SK-N-MC (cell line): Measurements from ENCODE around the gene CA14.

Experiments used
- DNase-seq: peaks from one replicate; pipeline ENCODE4 v3.0.0-alpha.2; 2011; ENCODE audit warnings: low read depth, low spot score
- H3K27ac ChIP-seq: fragments of 200-600 bp; sonication (generic); 2 replicates; pipeline ENCODE4 v1.5.1; 2016; ENCODE audit warnings: mixed run types
- H3K36me3 ChIP-seq: fragments of 200-600 bp; sonication (generic); 2 replicates; pipeline ENCODE4 v1.6.1; 2017; ENCODE audit warnings: antibody characterized with exemption, low read length, mixed read lengths; ENCODE audit not compliant: insufficient read depth
- H3K4me3 ChIP-seq: fragments of 200-600 bp; sonication (generic); 2 replicates; pipeline ENCODE4 v1.5.1; 2016
- H3K9ac ChIP-seq: fragments of 200-600 bp; sonication (generic); 2 replicates; pipeline ENCODE4 v1.8.0; 2017; ENCODE audit warnings: mixed run types, mixed read lengths; ENCODE audit not compliant: insufficient read length
- H3K9me3 ChIP-seq: fragments of 200-600 bp; sonication (generic); 2 replicates; pipeline ENCODE4 v1.6.1; 2017; ENCODE audit warnings: low read depth, mild to moderate bottlenecking, antibody characterized with exemption, low read length, moderate library complexity, mixed read lengths
- EZH2 ChIP-seq: fragments of 200-600 bp; sonication (generic); IDR thresholded peaks from one replicate; pipeline ENCODE4 v1.6.1; 2017; ENCODE audit warnings: antibody characterized with exemption
- FOXP2 ChIP-seq: optimal IDR thresholded peaks from 2 replicates; pipeline ENCODE3; 2011; ENCODE audit warnings: mild to moderate bottlenecking, moderate library complexity; ENCODE audit not compliant: insufficient read depth; ENCODE audit errors: extremely low read length, control extremely low read depth
- POLR2AphosphoS5 ChIP-seq: IDR thresholded peaks from 2 replicates; pipeline ENCODE4 v1.6.1; 2012; ENCODE audit warnings: mild to moderate bottlenecking, low read depth, low read length, borderline replicate concordance

Gene CA14

GRCh38 chr1:150268340-150268704 is 10.7 kb downstream of the CA14 start:
- Histone ChIP-seq H3K36me3 (peaks cover 21% of the 10 kb centered on the region; the same call in 1 of the 2 replicates), H3K4me3 (peak overlapping the region; percentile 100), H3K9ac (peak overlapping the region; percentile 98), H3K9me3 (no peaks in the 10 kb centered on the region), H3K27ac (peak overlapping the region; percentile 71; the same call in 1 of the 2 replicates)
- TF ChIP-seq POLR2AphosphoS5 (no peak), FOXP2 (no peak), EZH2 (no peak)
- no peak for DNase-seq

- peak within 1 kb of the TSS; percentile 98 for H3K9ac ChIP-seq
- peak; percentile 87 for DNase-seq
- H3K9me3 ChIP-seq, result no peaks in the 10 kb centered on the region
- peak within 1 kb of the TSS; percentile 100 for H3K4me3 ChIP-seq
- H3K36me3 ChIP-seq, result peaks cover 21% of the 10 kb centered on the region; the same call in 1 of the 2 replicates
- peak within 1 kb of the TSS; percentile 71 for H3K27ac ChIP-seq
- peak; percentile 58 for TF ChIP-seq FOXP2
- TF ChIP-seq POLR2AphosphoS5, result peak; percentile 69
- TF ChIP-seq EZH2, result no peak
Measured at GRCh38 chr1:150268705-150269403, 11.3 kb downstream of the CA14 start, which contains the start of gene APH1A. APH1A (minus strand) TSS chr1:150269016; CDS start chr1:150268810, 206 bp downstream.

GRCh38 chr1:150269451-150269850 is 11.9 kb downstream of the CA14 start:
- Histone ChIP-seq H3K36me3 (peaks cover 21% of the 10 kb centered on the region; the same call in 1 of the 2 replicates), H3K9ac (peak overlapping the region; percentile 98), H3K27ac (peak overlapping the region; percentile 65), H3K9me3 (no peaks in the 10 kb centered on the region), H3K4me3 (peak overlapping the region; percentile 100)
- DNase-seq, result no peak
- TF ChIP-seq EZH2 (no peak), POLR2AphosphoS5 (no peak), FOXP2 (no peak)

- no peak overlapping the region for H3K9ac ChIP-seq
- H3K9me3 ChIP-seq, result no peaks in the 10 kb centered on the region
- H3K4me3 ChIP-seq, result no peak overlapping the region
- H3K27ac ChIP-seq, result no peak overlapping the region
- DNase-seq, result no peak
- peaks cover 10% of the 10 kb centered on the region; the same call in 1 of the 2 replicates for H3K36me3 ChIP-seq
- no peak for TF ChIP-seq EZH2
- no peak for TF ChIP-seq POLR2AphosphoS5
- TF ChIP-seq FOXP2, result no peak
Measured at GRCh38 chr1:150271291-150271959, 13.9 kb downstream of the CA14 start.

- no peaks in the 10 kb centered on the region for H3K9me3 ChIP-seq
- peak overlapping the region; percentile 72 for H3K4me3 ChIP-seq
- H3K27ac ChIP-seq, result no peak overlapping the region
- H3K9ac ChIP-seq, result peak overlapping the region; percentile 63
- DNase-seq, result no peak
- H3K36me3 ChIP-seq, result no peaks in the 10 kb centered on the region
- no peak for TF ChIP-seq EZH2
- no peak for TF ChIP-seq FOXP2
- TF ChIP-seq POLR2AphosphoS5, result no peak
Measured at GRCh38 chr1:150273311-150273710, 15.7 kb downstream of the CA14 start.

GRCh38 chr1:150280138-150280707 is 22.6 kb downstream of the CA14 start:
- TF ChIP-seq POLR2AphosphoS5 (no peak), EZH2 (no peak), FOXP2 (no peak)
- Histone ChIP-seq H3K36me3 (no peaks in the 10 kb centered on the region), H3K9ac (no peak overlapping the region), H3K4me3 (no peak overlapping the region), H3K27ac (no peak overlapping the region), H3K9me3 (no peaks in the 10 kb centered on the region)
- DNase-seq, result no peak

- TF ChIP-seq EZH2 (no peak), POLR2AphosphoS5 (no peak)
- H3K27ac ChIP-seq, result no peak overlapping the region
Measured at GRCh38 chr1:150281221-150281757, 23.7 kb downstream of the CA14 start.

GRCh38 chr1:150281758-150282557 is 24.4 kb downstream of the CA14 start, which contains the start of gene CIART:
CIART (plus strand) TSS chr1:150282554; CDS start chr1:150283268, 714 bp downstream.
- H3K4me3 ChIP-seq, result no peak within 1 kb of the TSS
- H3K27ac ChIP-seq, result no peak within 1 kb of the TSS
- no peak for TF ChIP-seq FOXP2
- no peak for TF ChIP-seq POLR2AphosphoS5
- no peak for TF ChIP-seq EZH2

More at GRCh38 chr1:150281221-150281757, 23.7 kb downstream of the CA14 start:
- Histone ChIP-seq H3K9me3 (no peaks in the 10 kb centered on the region), H3K4me3 (no peak overlapping the region), H3K36me3 (no peaks in the 10 kb centered on the region), H3K9ac (no peak overlapping the region)
- DNase-seq, result no peak

More at GRCh38 chr1:150281758-150282557, 24.4 kb downstream of the CA14 start, which contains the start of gene CIART:
- H3K9me3 ChIP-seq, result no peaks in the 10 kb centered on the region
- no peak for DNase-seq
- H3K9ac ChIP-seq, result no peak within 1 kb of the TSS
- H3K36me3 ChIP-seq, result no peaks in the 10 kb centered on the region
